GM19395 (cell line): ENCODE measurements around the gene INO80B.

Experiments
- ATAC-seq: cut with Tn5 transposase; IDR thresholded peaks from one replicate; pipeline ENCODE4 v1.9.1; 2021; ENCODE audit warnings: mild to moderate bottlenecking, moderate library complexity; ENCODE audit not compliant: unreplicated experiment

The INO80B gene

DNA sequence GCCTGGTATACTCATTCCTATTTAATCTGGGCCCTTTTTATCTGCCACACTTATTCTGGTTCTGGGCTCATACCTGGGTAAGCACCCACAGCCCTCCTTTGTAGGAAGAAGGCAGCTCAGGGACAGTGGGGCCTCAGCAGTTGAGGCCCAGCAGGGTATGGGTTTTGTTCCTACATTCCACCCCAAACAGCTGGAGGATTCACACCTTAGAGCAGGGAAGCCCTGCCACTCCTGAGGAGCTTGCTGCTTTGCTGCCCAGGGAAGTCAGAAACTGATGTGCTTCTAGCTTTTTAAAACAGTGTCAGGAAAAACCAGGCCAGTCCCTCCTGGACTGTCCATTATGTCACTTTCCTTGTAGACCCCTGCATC lies 45.7 kb downstream of the INO80B start:
- ATAC-seq: no peak

DNA sequence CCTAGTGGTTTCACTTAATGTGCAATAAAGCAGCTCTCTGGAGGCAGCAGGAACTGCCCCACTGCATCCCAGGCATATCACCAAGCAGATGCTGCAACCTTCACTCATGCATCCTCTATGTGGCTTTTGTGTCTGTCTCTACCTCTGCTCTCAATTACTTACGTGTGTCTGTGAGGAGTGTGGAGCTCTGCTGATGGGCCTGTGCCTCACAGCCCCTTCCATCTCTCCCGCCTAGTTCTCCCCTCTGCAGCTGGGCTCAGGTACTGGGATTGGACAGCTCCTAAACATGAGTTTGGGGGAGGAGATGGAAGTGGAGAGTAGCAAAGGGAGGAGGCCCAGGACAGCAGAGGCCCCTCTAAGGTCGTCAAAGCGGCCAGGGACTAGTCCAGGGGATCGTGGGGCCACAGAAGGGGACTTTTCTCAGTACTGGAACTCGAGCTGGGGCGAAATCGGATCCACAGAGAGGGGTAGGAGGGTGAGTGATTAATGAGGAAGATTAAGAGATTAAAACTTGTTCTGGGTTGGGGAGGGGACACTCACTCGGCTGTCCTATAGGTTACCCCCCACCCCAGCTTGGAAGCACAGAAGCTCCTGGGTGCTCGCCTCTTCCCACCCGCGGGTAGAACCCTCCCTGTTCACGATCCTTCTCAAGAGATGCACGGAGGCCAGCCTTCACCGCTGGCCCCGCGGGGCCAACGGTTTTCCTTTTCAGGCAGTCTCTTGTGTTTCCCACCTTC lies 46.6 kb downstream of the INO80B start:
- no peak for ATAC-seq

DNA sequence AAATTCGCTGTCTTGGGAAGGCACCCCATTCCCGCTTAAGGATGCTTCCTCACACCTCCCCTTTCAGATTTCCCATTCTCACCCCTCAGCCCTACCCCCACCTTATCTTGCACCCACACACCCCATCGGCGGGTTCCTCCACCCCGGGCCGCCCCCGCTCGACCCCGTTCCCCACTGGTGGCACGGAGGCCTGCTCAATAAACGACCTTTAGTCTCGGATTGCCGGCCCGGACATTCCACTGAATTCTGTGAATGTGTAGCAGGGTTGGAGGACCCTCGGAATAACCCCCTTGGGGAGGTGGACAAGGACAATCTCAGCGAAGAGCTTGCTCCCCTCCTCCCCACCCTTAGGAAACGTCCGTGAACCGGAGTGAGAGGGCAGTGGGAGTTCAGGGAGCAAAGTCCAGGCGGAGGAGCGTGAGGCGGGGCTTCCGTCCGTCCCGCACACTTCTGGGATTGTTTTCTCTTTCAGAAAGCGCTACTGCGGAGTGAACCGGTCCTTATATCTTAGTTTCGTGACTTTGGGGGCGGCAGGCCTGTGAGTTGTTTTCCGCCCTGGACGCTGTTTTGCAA lies 47.3 kb downstream of the INO80B start:
- ATAC-seq: no peak

DNA sequence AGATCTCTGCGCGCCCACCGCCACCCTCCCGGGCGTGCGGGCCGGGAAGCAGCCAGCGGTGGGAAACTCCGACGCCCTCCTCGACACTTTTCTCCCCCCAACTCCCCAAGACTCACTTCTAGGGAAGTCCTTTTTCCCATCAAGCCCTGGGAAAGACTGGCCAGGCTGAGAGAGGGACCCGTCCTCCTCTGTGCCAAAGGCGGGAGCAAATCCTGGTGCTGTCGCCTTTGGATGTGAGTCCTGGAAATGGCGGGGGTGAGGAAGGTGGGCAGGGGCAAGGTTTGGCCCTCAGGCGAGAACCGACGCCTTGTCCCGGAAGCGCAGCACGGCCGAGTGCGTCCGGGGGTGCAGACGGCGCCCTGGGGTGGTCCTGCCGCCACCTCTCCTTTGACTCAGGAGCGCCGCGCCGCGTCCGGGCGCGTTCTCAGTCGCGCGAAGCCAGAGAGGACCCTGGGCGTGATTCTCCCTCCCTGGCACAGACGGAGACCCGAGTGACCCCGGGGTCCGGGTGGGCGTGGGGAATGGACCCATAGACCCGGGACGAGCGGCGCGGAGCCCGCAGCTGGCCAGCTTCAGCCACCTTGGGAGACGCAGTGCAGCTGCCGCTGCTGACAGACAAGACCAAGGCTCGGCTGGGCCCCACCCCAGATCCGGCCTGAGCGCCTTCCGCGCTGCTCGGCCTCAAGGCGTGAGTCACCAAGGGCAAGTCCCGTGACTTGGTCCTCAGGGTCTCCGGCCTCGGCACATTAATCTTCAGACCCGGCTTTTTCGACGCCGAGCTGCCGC lies 48.0 kb downstream of the INO80B start:
- peak; percentile 40 for ATAC-seq

DNA sequence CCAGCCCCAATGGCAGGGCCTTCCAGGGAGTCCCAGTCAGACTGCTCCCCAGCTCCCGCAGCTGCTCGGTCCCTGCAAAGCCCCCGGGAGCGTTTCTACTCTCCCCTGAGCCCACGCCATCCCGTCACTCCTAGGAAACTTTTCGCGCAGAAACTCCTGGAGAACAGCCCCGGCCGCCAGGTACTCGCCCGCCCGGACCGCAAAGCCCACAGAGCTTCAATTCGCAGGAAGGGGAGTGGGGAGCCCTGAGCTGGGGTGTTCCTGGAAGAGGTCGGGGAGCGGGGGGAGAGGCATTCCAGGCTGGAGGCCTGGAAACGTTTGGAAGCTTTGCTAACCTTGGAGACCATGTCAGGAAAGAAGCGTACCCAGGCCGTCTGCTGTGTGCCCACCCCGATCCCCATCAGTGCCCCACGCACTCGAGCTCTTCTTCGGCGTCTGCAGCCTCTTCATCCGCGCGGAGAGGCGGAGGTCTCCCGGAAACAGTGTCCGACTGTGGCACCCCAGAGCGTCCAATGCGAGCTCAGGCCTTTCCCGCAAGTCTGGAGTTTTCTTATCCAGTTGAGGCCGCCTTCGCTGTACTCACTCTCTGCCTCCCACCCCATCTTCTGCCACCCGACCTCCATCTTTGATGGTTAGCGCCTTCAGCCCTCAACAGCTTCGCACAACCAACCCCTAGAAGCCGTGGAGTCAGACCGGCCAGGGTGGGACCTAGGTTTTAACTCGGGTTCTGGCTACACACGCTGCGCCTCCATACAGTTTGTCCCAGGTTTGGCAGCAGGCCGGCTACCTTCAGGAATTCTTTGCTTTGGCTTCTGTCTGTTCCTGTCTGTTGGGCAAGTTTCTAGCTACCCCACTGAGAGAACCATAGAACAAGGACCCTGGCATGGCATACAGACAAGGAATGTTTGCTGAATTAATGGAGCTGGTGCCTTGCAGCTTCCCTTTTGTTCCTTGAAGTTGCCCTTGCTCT lies 48.9 kb downstream of the INO80B start:
- ATAC-seq: no peak

DNA sequence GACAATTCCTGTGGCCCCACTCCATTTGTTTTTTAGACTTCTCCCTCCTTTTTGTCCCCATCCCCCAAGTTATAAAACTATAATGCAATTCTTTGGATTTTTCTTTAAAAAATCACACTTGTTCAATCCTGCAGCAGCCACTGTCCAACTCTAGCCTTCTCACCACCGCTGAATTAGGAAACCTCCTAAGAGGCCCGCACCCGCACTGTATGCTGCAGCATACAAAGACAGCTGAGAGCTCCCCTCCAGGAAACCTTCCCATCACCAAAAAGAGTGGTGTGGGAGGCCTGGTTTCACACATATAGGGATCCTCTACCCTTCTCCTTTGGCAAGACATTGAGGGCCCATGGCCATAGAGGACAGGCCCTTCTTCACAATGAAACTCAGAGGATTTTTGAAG lies 49.7 kb downstream of the INO80B start:
- ATAC-seq: no peak

DNA sequence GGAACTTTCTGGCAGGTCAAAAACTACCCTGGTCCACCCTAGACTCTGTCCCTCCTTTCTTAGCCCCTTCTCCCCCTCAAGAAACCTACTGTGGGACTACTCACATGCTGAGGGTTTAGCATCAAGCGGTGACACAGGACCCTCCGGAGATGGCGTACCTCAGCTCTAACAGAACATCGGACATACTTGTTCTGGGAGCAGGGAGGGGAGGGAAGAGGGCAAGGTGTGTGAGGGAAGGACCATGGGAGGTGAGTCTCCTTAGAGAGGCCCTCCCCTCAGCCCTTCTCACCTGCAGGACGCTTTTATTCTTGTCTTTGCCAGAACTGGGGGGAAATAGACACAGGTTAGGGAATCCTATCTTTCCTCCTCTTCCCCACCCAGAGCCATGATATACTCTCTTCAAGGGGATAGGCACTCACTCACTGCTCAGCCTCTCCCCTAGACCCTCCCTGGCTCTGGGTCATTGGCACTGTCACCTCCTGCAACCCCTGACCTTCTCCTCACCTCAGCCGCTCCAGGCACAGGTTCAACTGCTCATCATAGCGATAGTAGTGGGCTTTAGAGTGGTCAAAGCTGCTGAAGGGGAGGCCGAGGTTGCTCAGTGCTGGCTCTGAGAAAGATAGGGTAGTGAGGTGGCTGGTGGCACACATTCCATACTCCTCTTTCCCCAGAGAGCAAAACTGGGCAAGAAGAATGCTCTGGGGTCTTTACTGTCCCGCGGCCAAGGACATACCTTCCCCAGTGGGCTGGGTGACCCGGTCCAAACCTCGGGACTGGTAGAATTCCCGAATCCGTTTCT lies 50.8 kb downstream of the INO80B start:
- ATAC-seq: no peak

DNA sequence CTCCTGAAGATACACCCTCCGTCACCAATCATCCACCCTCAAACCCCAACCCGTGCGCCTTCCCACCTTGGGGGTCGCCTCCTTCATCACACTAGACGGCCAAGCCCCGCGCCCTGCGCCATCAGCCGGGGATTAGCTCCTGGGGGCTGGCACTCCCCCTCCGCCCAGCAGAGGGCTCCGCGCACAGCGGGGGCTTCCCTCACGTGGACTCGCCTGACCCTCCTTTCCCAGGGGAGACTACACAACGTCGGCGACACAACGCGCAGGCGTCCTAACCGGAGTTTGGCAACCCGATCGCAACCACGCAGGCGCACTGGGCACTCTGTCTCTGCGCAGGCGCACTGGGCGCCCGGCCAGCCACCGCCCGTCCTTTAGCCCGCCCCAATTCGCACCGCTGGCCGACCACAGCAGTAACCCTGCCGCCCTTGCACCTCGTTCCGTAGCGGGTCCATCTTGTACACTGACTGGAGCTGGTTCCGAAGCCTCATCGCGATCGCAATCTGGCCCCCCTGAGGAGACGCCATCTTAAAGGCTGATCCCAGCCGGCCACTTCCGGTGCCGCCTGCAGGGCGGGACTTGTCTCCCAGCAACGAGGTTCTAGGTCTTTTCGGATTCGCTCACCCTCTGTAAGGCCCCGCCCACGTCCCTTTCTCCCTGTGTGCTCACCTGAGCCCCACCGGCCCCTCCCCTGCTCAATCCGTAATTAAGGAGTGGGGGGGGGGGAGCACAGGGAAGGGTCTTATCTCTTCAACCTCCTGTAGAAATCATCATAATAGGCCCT lies 52.4 kb downstream of the INO80B start, which contains the start of gene PCGF1:
PCGF1 (minus strand) TSS at position 551 of the 781 bp plus-strand sequence; CDS start at position 524, 27 bp downstream.
- peak; percentile 88 for ATAC-seq
